IMR-90 (cell line): Measurements from ENCODE around the gene FAM20B. TPM values are rescaled to one million over a fixed set of nuclear protein-coding genes. Genes with fewer than 3 reads are reported as not detected.
A peak's percentile ranks its signal among the peaks of the same experiment; 100 is the strongest.

ENCODE experiments used
- ATAC-seq: fragments of 200-7000 bp; cut with Tn5 transposase; 2 replicates; pipeline ENCODE4 v1.9.1; 2020; ENCODE audit warnings: low read depth, mild to moderate bottlenecking, moderate library complexity
- BruUV-seq: library from RNA; stranded (reverse); fragments of 400-500 nt; replicated peaks from 2 replicates; lab custom pipeline; 2021; lab: Mats Ljungman, UMichigan
- CTCF ChIA-PET: fragments of 300-600 bp; formaldehyde crosslinking; extraction: SDS; loops from one replicate; lab custom pipeline; 2021; ENCODE audit warnings: antibody characterized with exemption; lab: Yijun Ruan, JAX
- POLR2A ChIA-PET: fragments of 300-600 bp; sonication (Branson Sonifier 250); formaldehyde crosslinking; loops from one replicate; lab custom pipeline; 2022; ENCODE audit warnings: antibody characterized with exemption; ENCODE audit not compliant: unreplicated experiment; lab: Charles Lee
- DNase-seq: peaks from one replicate; pipeline ENCODE4 v3.0.0; 2013
- H2AFZ ChIP-seq: replicated peaks from 2 replicates; pipeline ENCODE3; 2013; ENCODE audit warnings: low read length, mild to moderate bottlenecking; ENCODE audit not compliant: poor library complexity
- H2AK5ac ChIP-seq: 2 replicates; pipeline ENCODE4 v1.6.1; 2013; ENCODE audit warnings: low read depth, low read length, inconsistent platforms
- H2AK9ac ChIP-seq: replicated peaks from 2 replicates; pipeline ENCODE3; 2013; ENCODE audit warnings: mild to moderate bottlenecking, low read depth, low read length, moderate library complexity; ENCODE audit not compliant: poor library complexity
- H2BK120ac ChIP-seq: 2 replicates; pipeline ENCODE4 v1.6.1; 2013; ENCODE audit warnings: low read depth, low read length, inconsistent platforms
- H2BK15ac ChIP-seq: 3 replicates; pipeline ENCODE4 v1.6.1; 2013; ENCODE audit warnings: low read depth, low read length, inconsistent platforms
- H2BK20ac ChIP-seq: 2 replicates; pipeline ENCODE4 v1.6.1; 2013; ENCODE audit warnings: low read depth, mild to moderate bottlenecking, inconsistent platforms, low read length, moderate library complexity
- H2BK5ac ChIP-seq: 2 replicates; pipeline ENCODE4 v1.6.1; 2013; ENCODE audit warnings: mild to moderate bottlenecking, low read depth, low read length, inconsistent platforms; ENCODE audit not compliant: poor library complexity, severe bottlenecking
- H3K14ac ChIP-seq: replicated peaks from 2 replicates; pipeline ENCODE4 v1.6.1; 2013; ENCODE audit warnings: low read depth, low read length, inconsistent platforms
- H3K18ac ChIP-seq: 2 replicates; pipeline ENCODE4 v1.6.1; 2013; ENCODE audit warnings: low read depth, low read length, control low read depth
- H3K23ac ChIP-seq: 2 replicates; pipeline ENCODE4 v1.6.1; 2013; ENCODE audit warnings: low read depth, low read length, inconsistent platforms
- H3K27ac ChIP-seq: 2 replicates; pipeline ENCODE4 v1.5.1; 2013; ENCODE audit warnings: mild to moderate bottlenecking, control low read depth, low read length; ENCODE audit not compliant: insufficient read depth
- H3K27me3 ChIP-seq: 2 replicates; pipeline ENCODE4 v1.6.1; 2013; ENCODE audit warnings: low read length; ENCODE audit not compliant: control insufficient read depth, insufficient read depth
- H3K36me3 ChIP-seq: 2 replicates; pipeline ENCODE4 v1.6.1; 2013; ENCODE audit warnings: low read length, mixed read lengths; ENCODE audit not compliant: control insufficient read depth, insufficient read depth
- H3K4ac ChIP-seq: 2 replicates; pipeline ENCODE4 v1.6.1; 2013; ENCODE audit warnings: low read depth, low read length, inconsistent platforms
- H3K4me1 ChIP-seq: 2 replicates; pipeline ENCODE4 v1.6.1; 2013; ENCODE audit warnings: low read length, mixed read lengths; ENCODE audit not compliant: control insufficient read depth, insufficient read depth
- H3K4me2 ChIP-seq: 2 replicates; pipeline ENCODE4 v1.6.1; 2013; ENCODE audit warnings: low read depth, mild to moderate bottlenecking, control low read depth, low read length, moderate library complexity
- H3K4me3 ChIP-seq: 2 replicates; pipeline ENCODE4 v1.5.1; 2013; ENCODE audit warnings: low read depth, mild to moderate bottlenecking, control low read depth, low read length, moderate library complexity; ENCODE audit not compliant: insufficient read depth
- H3K56ac ChIP-seq: 2 replicates; pipeline ENCODE4 v1.6.1; 2013; ENCODE audit warnings: low read length, inconsistent platforms; ENCODE audit not compliant: insufficient read depth; ENCODE audit errors: extremely low read depth
- H3K79me1 ChIP-seq, 2 experiments: 2 replicates each; pipeline ENCODE4 v1.6.1; 2013; ENCODE audit warnings: low read length in 2 of 2, inconsistent platforms in 1 of 2, low read depth in 1 of 2
- H3K9ac ChIP-seq: 2 replicates; pipeline ENCODE4 v1.6.1; 2013; ENCODE audit warnings: low read depth, low read length, control low read depth
- H3K9me1 ChIP-seq: 2 replicates; pipeline ENCODE4 v1.6.1; 2013; ENCODE audit warnings: low read length, inconsistent platforms; ENCODE audit not compliant: insufficient read depth
- H3K9me3 ChIP-seq: 2 replicates; pipeline ENCODE4 v1.6.1; 2013; ENCODE audit warnings: low read length; ENCODE audit not compliant: control insufficient read depth, insufficient read depth
- H4K20me1 ChIP-seq: 2 replicates; pipeline ENCODE4 v1.6.1; 2013; ENCODE audit warnings: low read length, inconsistent platforms; ENCODE audit not compliant: insufficient read depth
- H4K5ac ChIP-seq: 2 replicates; pipeline ENCODE4 v1.6.1; 2013; ENCODE audit warnings: mild to moderate bottlenecking, low read depth, low read length, control low read depth
- H4K8ac ChIP-seq, 2 experiments: 2 replicates each; pipeline ENCODE4 v1.6.1; 2013; ENCODE audit warnings: low read depth in 2 of 2, low read length in 2 of 2, control low read depth in 1 of 2, inconsistent platforms in 1 of 2
- H4K91ac ChIP-seq: 2 replicates; pipeline ENCODE4 v1.6.1; 2013; ENCODE audit warnings: low read depth, low read length, inconsistent platforms; ENCODE audit not compliant: insufficient read depth
- BHLHE40 ChIP-seq: fragments of 150-350 bp; IDR thresholded peaks from 2 replicates; pipeline ENCODE4 v1.6.1; 2016; ENCODE audit warnings: mild to moderate bottlenecking, low read depth, low read length
- CEBPB ChIP-seq: IDR thresholded peaks from 2 replicates; pipeline ENCODE4 v1.6.1; 2012; ENCODE audit warnings: low read depth, low read length, improper control_type of control experiment
- FOS ChIP-seq: fragments of 150-350 bp; IDR thresholded peaks from 2 replicates; pipeline ENCODE4 v1.6.1; 2016; ENCODE audit warnings: low read depth, low read length
- MAFK ChIP-seq: IDR thresholded peaks from 2 replicates; pipeline ENCODE4 v1.6.1; 2012; ENCODE audit warnings: low read depth, low read length, improper control_type of control experiment
- MXI1 ChIP-seq: IDR thresholded peaks from 2 replicates; pipeline ENCODE4 v1.6.1; 2012; ENCODE audit warnings: low read depth, mild to moderate bottlenecking, low read length, moderate library complexity, borderline replicate concordance
- NFE2L2 ChIP-seq: fragments of 150-350 bp; IDR thresholded peaks from 2 replicates; pipeline ENCODE4 v1.6.1; 2016; ENCODE audit warnings: low read depth, mild to moderate bottlenecking, low read length
- POLR2A ChIP-seq: IDR thresholded peaks from 2 replicates; pipeline ENCODE4 v1.6.1; 2012; ENCODE audit warnings: mild to moderate bottlenecking, low read depth, low read length
- RAD21 ChIP-seq: IDR thresholded peaks from 2 replicates; pipeline ENCODE4 v1.6.1; 2012; ENCODE audit warnings: low read length, improper control_type of control experiment
- SMC3 ChIP-seq: fragments of 150-350 bp; IDR thresholded peaks from 2 replicates; pipeline ENCODE4 v1.6.1; 2016; ENCODE audit warnings: low read depth, mild to moderate bottlenecking, antibody characterized with exemption, low read length, moderate library complexity
- WGBS, 2 experiments: methylation state at CpG; one replicate each; pipeline versions ENCODE4 v1.1.5 to v1.1.7; 2013; ENCODE audit warnings: missing lambda C conversion rate in 2 of 2; ENCODE audit not compliant: insufficient read length in 1 of 2; ENCODE audit errors: extremely low coverage in 2 of 2; 5-methylcytosine and 5-hydroxymethylcytosine counted together
- dilution Hi-C: fragments of 300-500 bp; cut with HindIII; formaldehyde crosslinking; loops from one replicate; pipeline ENCODE4 v1.14.3; 2018; ENCODE audit warnings: low sequenced_read_pairs; ENCODE audit not compliant: unreplicated experiment
- in situ Hi-C: fragments of 300-500 bp; cut with MboI; formaldehyde crosslinking; loops from 3 replicates; pipeline ENCODE4 v1.14.3; 2019; ENCODE audit warnings: low sequenced_read_pairs, inconsistent platforms, mixed read lengths
- intact Hi-C: fragments of 100-400 bp; cut with micrococcal nuclease; formaldehyde crosslinking; loops from 2 replicates; pipeline ENCODE4 v1.10.0; 2022
- polyA plus RNA-seq, 3 experiments: library from polyadenylated mRNA; depleted of rRNA; stranded (reverse); fragments of >200 nt; gene quantifications; 2 replicates each; pipeline ENCODE4 v1.2.3, GENCODE V29; 2012; ENCODE audit warnings: low replicate concordance in 1 of 3
- total RNA-seq: library from RNA; depleted of rRNA; stranded (reverse); fragments of >200 nt; gene quantifications from 2 replicates; pipeline ENCODE4 v1.2.3, GENCODE V29; 2012
- TF ChIP-seq, protein P1 (sequence below): conservative IDR thresholded peaks from 2 replicates; pipeline ENCODE4 v1.5.1; 2012; ENCODE audit warnings: mild to moderate bottlenecking, low read depth, low read length, improper control_type of control experiment
- TF ChIP-seq, protein P2 (sequence below): fragments of 150-350 bp; IDR thresholded peaks from 2 replicates; pipeline ENCODE4 v1.6.1; 2017; ENCODE audit warnings: mild to moderate bottlenecking, antibody characterized with exemption, low read length, low read depth
- TF ChIP-seq, protein P3 (sequence below): fragments of 150-350 bp; IDR thresholded peaks from 2 replicates; pipeline ENCODE4 v1.6.1; 2016; ENCODE audit warnings: low read depth, mild to moderate bottlenecking, low read length, moderate library complexity, borderline replicate concordance

FAM20B gene
- total and polyA plus RNA-seq, 2 of the 4 experiments (the other 2 are of a cell fraction), result 17.1 to 38.4 TPM

DNA sequence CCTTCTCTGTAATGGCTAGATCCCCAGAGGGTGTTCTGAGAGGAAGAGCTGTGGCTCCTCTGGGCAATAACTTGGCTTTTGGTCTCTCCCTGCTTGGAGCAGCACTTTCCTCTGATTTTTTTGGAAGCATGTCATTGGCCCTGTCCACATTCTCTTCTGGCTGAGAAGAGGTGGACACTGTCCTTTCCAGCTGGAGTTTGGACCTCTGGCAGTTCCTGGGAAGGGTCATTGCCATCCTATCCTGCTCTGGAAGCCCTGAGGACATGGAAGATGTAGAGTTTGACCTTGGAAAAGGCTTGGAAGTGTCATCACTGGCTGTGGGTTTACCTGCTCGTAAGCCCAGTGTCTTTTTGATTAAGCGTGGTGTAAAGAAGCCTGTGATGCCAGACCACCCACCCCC is 83.0 kb downstream of the FAM20B start:
- Histone ChIP-seq H4K91ac (no peak overlapping the region), H3K27ac (no peak overlapping the region), H4K8ac (no peak overlapping the region), H3K9me1 (peaks cover 8% of the 10 kb centered on the region), H4K20me1 (peaks cover 24% of the 10 kb centered on the region), H3K56ac (no peak overlapping the region), H2BK15ac (no peak overlapping the region), H3K36me3 (peaks cover 41% of the 10 kb centered on the region), H3K9ac (no peak overlapping the region), H2BK5ac (no peak overlapping the region), H2BK120ac (no peak overlapping the region), H3K27me3 (no peaks in the 10 kb centered on the region), H3K79me1 (peaks cover 36 to 70% of the 10 kb centered on the region in 2 experiments), H3K4me3 (no peak overlapping the region), H4K5ac (no peak overlapping the region), H2AK9ac (no peak overlapping the region), H2BK20ac (no peak overlapping the region), H2AK5ac (no peak overlapping the region), H3K4ac (no peak overlapping the region), H3K18ac (no peak overlapping the region), H3K4me2 (no peak overlapping the region), H3K9me3 (no peaks in the 10 kb centered on the region), H2AFZ (no peak overlapping the region), H3K23ac (no peak overlapping the region), H3K14ac (0 out of 2 replicates have a peak overlapping the region, but pooled peaks have one; percentile 2), H3K4me1 (peaks cover 10% of the 10 kb centered on the region)
- in situ Hi-C loops (no loop called here), intact Hi-C loops (no loop called here), dilution Hi-C loops (no loop called here)
- CTCF ChIA-PET, result no interaction called here
- POLR2A ChIA-PET, result no interaction called here
- no CpG with 5 or more reads among the region's 2 CpGs for WGBS, 2 experiments
- ATAC-seq, result no peak
- BruUV-seq, result no TSS peak
- no peak for TF ChIP-seq BHLHE40
- no peak for TF ChIP-seq RAD21
- TF ChIP-seq, protein P1, sequence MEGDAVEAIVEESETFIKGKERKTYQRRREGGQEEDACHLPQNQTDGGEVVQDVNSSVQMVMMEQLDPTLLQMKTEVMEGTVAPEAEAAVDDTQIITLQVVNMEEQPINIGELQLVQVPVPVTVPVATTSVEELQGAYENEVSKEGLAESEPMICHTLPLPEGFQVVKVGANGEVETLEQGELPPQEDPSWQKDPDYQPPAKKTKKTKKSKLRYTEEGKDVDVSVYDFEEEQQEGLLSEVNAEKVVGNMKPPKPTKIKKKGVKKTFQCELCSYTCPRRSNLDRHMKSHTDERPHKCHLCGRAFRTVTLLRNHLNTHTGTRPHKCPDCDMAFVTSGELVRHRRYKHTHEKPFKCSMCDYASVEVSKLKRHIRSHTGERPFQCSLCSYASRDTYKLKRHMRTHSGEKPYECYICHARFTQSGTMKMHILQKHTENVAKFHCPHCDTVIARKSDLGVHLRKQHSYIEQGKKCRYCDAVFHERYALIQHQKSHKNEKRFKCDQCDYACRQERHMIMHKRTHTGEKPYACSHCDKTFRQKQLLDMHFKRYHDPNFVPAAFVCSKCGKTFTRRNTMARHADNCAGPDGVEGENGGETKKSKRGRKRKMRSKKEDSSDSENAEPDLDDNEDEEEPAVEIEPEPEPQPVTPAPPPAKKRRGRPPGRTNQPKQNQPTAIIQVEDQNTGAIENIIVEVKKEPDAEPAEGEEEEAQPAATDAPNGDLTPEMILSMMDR, result no peak
- TF ChIP-seq, protein P2, sequence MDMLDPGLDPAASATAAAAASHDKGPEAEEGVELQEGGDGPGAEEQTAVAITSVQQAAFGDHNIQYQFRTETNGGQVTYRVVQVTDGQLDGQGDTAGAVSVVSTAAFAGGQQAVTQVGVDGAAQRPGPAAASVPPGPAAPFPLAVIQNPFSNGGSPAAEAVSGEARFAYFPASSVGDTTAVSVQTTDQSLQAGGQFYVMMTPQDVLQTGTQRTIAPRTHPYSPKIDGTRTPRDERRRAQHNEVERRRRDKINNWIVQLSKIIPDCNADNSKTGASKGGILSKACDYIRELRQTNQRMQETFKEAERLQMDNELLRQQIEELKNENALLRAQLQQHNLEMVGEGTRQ, result no peak
- no peak for TF ChIP-seq FOS
- TF ChIP-seq MAFK, result no peak
- TF ChIP-seq MXI1, result no peak
- no peak for TF ChIP-seq SMC3
- TF ChIP-seq POLR2A, result no peak
- TF ChIP-seq, protein P3, sequence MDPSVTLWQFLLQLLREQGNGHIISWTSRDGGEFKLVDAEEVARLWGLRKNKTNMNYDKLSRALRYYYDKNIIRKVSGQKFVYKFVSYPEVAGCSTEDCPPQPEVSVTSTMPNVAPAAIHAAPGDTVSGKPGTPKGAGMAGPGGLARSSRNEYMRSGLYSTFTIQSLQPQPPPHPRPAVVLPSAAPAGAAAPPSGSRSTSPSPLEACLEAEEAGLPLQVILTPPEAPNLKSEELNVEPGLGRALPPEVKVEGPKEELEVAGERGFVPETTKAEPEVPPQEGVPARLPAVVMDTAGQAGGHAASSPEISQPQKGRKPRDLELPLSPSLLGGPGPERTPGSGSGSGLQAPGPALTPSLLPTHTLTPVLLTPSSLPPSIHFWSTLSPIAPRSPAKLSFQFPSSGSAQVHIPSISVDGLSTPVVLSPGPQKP, result no peak
- TF ChIP-seq CEBPB, result no peak
- TF ChIP-seq NFE2L2, result no peak
- DNase-seq, result no peak
